HG02852 (cell line): ENCODE measurements around the gene GRK6.

Source experiments
- ATAC-seq: cut with Tn5 transposase; IDR thresholded peaks from one replicate; pipeline ENCODE4 v1.9.1; 2021; ENCODE audit warnings: mild to moderate bottlenecking, moderate library complexity; ENCODE audit not compliant: unreplicated experiment

Gene GRK6

GRCh38 chr5:177452688-177453638 is 26.5 kb downstream of the GRK6 start:
- ATAC-seq: no peak

DNA sequence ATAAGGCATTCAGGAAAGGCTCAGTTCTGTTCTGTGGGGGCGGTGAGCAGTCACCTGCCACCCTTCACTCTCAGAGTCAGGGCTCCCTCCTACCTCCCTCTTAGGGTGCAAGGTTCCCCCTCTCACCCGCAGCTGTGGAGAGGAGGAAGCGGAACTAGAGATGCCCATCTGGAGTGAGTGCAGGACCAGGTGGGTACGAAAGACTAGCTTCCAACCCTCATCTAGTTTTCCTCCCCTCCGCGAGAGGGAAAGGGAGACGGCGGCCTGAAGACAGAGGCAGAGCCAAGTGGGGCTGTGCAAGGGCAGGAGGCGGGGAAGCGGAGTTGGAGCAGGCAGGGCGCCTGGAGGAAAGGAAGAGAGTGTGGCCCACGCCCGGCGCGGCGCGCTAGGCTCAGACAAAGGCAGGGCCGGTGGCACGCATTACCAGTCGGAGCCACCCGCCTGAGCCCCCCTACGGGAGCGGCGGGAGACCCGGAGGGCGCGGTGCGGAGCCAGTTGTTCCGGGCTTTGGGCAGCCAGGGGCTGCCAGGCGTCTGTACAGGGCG is 27.4 kb downstream of the GRK6 start:
- peak; percentile 4 for ATAC-seq

- peak; percentile 35 for ATAC-seq
Observed at GRCh38 chr5:177454397-177455035, 28.0 kb downstream of the GRK6 start.

- peak; percentile 53 for ATAC-seq
Observed at GRCh38 chr5:177455036-177455660, 28.7 kb downstream of the GRK6 start.

DNA sequence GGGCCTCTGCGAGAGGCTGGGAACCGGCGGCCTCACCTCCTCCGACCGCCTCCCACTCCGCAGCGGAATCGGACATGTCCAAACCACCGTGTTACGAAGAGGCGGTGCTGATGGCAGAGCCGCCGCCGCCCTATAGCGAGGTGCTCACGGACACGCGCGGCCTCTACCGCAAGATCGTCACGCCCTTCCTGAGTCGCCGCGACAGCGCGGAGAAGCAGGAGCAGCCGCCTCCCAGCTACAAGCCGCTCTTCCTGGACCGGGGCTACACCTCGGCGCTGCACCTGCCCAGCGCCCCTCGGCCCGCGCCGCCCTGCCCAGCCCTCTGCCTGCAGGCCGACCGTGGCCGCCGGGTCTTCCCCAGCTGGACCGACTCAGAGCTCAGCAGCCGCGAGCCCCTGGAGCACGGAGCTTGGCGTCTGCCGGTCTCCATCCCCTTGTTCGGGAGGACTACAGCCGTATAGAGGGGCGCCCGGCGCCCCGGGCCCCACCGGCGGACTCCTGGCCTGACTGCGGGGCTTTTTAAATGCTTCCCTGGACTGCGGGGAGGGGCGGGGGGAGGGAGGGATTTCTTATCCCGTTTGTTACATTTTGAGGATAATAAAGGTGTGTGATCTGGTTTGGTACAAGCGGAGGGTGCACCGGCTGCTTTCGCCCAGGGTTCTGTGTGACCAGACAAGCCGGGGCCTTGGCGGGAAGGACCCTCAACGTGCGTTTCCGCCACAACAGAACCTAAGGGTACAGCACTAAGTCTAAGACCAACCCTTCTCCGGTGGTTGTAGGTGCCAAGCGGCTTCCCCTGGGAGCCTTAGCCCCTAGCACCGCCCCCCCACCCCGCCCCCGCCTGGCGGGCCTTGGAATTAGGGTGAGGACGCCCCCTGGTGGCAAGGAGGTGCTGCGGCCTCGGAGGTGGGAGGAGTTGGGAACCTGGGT is 29.4 kb downstream of the GRK6 start:
- peak; percentile 11 for ATAC-seq

GRCh38 chr5:177456591-177456964 is 30.1 kb downstream of the GRK6 start:
- no peak for ATAC-seq

GRCh38 chr5:177456976-177457851 is 30.7 kb downstream of the GRK6 start:
- peak; percentile 36 for ATAC-seq

DNA sequence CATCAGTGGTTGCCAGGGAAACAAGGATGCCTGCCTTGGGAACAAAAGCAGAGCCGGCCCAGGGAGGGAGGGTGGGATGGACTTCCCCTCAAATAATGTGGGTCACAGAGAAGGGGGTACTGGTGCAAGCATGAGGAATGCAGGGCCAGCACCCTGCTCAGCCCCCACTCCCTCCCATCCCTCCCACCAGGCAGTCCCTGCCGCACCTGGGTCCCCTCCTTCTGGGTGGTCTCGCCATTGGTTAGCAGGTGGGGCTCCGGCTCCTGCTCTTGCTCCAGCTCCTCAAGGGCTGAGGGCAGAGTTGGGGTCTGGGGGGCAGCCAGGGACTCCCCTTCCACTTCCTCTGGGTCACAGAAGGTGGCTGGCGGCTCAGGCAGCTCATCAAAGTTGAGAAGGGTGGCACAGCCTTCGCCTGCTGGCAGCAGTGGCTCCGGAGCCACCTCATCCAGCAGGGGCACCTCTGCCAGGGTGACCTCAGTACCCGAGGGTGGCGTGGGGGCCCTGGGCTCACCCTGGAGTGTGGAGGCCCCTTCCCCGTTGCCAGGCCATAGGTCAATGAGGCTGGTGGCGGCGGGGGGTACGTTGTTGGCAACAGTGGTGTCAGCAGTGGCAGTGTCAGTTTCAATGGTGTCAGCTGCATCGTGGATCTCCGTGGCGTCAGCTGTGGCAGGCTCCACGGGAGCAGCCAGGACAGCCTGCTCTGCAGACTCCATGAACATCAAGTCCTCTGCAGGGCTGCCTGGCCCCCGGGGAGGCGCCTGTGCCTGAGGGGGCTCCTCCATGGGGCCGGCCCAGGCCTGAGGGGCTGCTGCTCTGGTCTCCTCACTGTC is 31.6 kb downstream of the GRK6 start:
- ATAC-seq: no peak

DNA sequence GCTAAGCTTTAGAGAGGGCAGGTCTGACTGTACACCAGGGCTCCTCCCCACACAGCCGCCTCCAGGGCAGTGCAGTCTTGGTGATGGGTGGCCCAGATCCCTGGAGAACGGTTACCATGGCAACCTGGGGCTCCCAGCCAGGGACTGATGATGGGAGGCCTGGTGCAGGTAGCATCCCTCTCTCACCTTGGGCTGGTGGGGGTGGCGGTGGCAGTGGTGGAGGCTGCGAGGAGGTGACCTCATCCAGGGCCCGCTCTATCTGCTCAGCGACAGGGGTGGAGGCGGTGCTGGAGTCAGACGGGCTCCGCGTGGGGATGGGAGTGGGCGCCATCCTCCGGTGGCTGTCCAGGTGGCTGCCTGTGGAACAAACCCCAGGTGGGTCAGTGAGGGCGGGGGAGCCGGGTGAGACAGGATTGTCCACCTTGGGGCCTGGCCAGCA is 32.5 kb downstream of the GRK6 start:
- ATAC-seq: no peak

- no peak for ATAC-seq
Observed at GRCh38 chr5:177459357-177459756, 32.9 kb downstream of the GRK6 start.

GRCh38 chr5:177459819-177460628 is 33.5 kb downstream of the GRK6 start:
- no peak for ATAC-seq

GRCh38 chr5:177462021-177462670 is 35.7 kb downstream of the GRK6 start:
- no peak for ATAC-seq

DNA sequence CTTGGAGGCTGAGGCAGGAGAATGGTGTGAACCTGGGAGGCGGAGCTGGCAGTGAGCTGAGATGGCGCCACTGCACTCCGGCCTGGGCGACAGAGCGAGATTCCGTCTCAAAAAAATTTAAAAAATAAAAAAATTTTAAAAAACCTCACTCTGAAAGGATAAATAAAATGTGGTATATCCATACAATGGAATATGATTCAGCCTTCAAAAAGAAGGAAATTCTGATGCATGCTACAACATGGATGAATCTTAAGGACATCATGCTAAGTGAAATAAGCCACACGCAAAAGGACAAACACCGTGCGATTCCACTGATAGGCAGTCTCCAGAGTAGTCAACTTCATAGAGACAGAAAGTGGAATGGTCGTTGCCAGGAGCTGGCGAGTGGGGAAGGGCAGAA is 38.6 kb downstream of the GRK6 start:
- no peak for ATAC-seq

DNA sequence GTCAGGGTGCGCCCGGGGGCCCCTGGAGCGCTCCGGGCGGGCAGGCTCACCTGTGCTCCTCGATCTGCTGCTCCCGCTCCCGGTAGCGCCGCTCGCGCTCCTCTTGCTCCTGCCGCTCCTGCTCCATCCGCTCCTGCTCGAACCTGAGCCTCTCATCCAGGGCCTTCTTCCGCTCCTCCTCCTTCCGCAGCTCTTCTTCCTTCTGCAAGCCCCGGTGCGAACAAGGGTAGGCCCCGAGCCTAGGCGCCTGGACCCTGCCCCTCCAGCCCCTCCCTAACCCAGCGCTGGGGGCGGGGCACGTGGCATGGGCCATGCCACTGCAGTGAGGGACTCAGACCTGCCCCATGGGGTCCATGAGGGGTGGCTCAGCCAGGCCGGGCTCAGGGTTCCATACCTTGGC is 40.4 kb downstream of the GRK6 start:
- ATAC-seq: no peak

- ATAC-seq: no peak
Observed at GRCh38 chr5:177467436-177467835, 41.0 kb downstream of the GRK6 start.

- no peak for ATAC-seq
Observed at GRCh38 chr5:177468329-177468684, 41.8 kb downstream of the GRK6 start.
